ENCODE data around the gene MBOAT1. TPM values are rescaled to one million over a fixed set of nuclear protein-coding genes. Genes with fewer than 3 reads are reported as not detected.

The MBOAT1 gene
- total and polyA plus RNA-seq, 9 donors = 8.5 to 30.2 (median 12.7) TPM

DNA sequence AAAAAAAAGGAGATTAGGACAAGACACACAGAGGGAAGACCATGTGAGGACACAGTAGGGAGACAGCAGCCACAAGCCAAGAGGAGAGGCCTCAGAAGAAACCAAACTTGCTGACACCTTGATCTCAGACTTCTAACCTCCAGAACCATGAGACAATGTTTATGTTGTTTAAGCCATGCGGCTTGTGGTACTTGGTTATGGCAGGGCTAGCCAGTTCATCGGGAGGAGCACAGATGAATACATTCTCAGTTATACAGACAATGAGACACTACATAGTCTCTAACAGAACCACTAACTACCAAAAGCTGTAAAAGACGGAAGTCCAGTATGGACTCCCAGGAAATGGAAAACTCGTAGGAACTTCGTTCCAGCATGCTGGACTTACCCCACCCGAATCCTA, 116.8 kb downstream of the MBOAT1 start:
- TF ChIP-seq EP300 (IDR thresholded peaks at IDR 0.05) (no peak), POLR2A (IDR thresholded peaks at IDR 0.05) (no peak)
- TF ChIP-seq, protein P1, sequence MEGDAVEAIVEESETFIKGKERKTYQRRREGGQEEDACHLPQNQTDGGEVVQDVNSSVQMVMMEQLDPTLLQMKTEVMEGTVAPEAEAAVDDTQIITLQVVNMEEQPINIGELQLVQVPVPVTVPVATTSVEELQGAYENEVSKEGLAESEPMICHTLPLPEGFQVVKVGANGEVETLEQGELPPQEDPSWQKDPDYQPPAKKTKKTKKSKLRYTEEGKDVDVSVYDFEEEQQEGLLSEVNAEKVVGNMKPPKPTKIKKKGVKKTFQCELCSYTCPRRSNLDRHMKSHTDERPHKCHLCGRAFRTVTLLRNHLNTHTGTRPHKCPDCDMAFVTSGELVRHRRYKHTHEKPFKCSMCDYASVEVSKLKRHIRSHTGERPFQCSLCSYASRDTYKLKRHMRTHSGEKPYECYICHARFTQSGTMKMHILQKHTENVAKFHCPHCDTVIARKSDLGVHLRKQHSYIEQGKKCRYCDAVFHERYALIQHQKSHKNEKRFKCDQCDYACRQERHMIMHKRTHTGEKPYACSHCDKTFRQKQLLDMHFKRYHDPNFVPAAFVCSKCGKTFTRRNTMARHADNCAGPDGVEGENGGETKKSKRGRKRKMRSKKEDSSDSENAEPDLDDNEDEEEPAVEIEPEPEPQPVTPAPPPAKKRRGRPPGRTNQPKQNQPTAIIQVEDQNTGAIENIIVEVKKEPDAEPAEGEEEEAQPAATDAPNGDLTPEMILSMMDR (IDR thresholded peaks at IDR 0.05) = no peak
- H3K9me3 ChIP-seq = no peaks in the 10 kb centered on the region
- no peak overlapping the region for H3K27ac ChIP-seq
- no peak overlapping the region for H3K4me3 ChIP-seq
- no peak for DNase-seq
- 92 to 94% (median 94%) methylated on average over 6 of the region's 6 CpGs for WGBS, 3 donors
- intact Hi-C loops (cut with DNase I) = no loop called here
- H3K36me3 ChIP-seq = no peaks in the 10 kb centered on the region
- H3K4me1 ChIP-seq (ENCODE audit: insufficient read depth) = no peaks in the 10 kb centered on the region
- no peaks in the 10 kb centered on the region for H3K27me3 ChIP-seq

DNA sequence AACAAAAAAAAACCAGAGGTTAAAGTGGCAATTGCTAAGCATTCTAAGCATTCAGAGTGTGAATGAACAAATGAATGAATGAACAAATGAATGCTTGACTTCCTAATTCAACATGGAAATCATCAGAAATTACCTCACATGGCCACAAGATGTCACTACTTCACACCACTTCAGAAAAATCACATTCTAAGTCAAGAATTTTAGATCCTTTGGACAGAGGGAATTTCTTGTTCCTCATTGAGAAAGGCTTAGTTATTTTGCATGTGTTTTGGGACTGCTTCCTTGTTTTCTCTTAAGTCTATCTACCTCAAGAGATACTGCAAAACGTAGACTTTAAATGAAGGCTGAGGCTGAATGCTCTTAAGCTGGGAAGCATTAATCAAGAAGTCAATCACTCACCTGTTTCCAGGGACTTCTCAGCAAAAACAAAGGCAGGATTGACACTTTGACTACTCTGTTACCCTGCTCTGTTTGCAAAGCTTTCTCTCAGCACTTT, 120.2 kb downstream of the MBOAT1 start:
- 0 to 11% (median 2%) methylated on average over 1 of the region's 1 CpG for WGBS, 3 donors
- H3K4me1 ChIP-seq (ENCODE audit: insufficient read depth) = no peaks in the 10 kb centered on the region
- no peaks in the 10 kb centered on the region for H3K36me3 ChIP-seq
- H3K27ac ChIP-seq = no peak overlapping the region
- DNase-seq = no peak
- H3K4me3 ChIP-seq = no peak overlapping the region
- H3K9me3 ChIP-seq = no peaks in the 10 kb centered on the region
- TF ChIP-seq, protein P1 (IDR thresholded peaks at IDR 0.05) = peak; percentile 13 to 56 (median 41)
- TF ChIP-seq POLR2A (IDR thresholded peaks at IDR 0.05) (no peak), EP300 (IDR thresholded peaks at IDR 0.05) (no peak)
- intact Hi-C loops (cut with DNase I) = loop anchor here in 2 of 4 donors (5.0 kb wide), 1 partner anchor 435 kb away; no protein-coding TSS in a partner anchor
- H3K27me3 ChIP-seq = no peaks in the 10 kb centered on the region

DNA sequence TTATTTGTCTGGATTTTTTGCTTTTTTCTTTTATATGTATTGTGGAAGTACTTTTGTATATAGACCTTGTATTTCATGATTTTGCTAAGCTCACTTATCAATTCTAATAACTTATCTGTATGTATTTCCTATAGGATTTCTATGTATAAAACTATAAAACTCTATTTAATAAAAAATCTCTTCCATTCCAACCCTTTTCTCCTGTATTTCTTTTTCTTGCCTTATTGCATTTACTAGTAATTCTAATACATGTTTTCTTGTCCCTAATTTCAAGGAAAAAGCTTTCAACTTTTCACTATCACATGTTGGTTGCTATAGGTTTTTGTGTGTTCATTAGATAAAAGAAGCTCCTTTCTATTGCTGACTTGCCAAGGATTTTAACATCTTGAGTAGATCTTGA, 125.3 kb downstream of the MBOAT1 start:
- intact Hi-C loops (cut with DNase I) = no loop called here
- TF ChIP-seq POLR2A (IDR thresholded peaks at IDR 0.05) = no peak
- no peak for TF ChIP-seq EP300 (IDR thresholded peaks at IDR 0.05)
- TF ChIP-seq, protein P1 (IDR thresholded peaks at IDR 0.05) = no peak
- Histone ChIP-seq H3K27me3 (no peaks in the 10 kb centered on the region), H3K4me1 (ENCODE audit: insufficient read depth) (no peaks in the 10 kb centered on the region), H3K36me3 (no peaks in the 10 kb centered on the region), H3K4me3 (no peak overlapping the region), H3K27ac (no peak overlapping the region), H3K9me3 (no peaks in the 10 kb centered on the region)
- no peak for DNase-seq

DNA sequence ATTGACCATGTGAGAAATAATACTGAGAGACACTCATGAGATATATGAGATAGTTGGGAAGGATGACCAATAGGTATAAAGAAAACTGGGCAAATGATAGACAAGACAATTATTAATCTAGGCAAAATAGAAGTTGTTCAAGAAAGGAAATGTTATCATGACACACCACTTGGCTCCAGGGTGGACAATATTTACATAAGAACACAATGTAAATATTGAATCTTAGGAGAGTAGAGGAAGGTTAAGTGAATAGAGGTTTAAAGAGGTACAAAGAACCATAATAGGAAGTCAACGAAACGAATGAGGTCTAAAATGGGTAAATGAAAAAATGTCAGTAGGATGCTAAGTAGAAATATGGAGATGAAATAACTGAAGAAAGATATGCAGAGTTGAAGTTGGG, 126.5 kb downstream of the MBOAT1 start:
- H3K4me1 ChIP-seq (ENCODE audit: insufficient read depth) = no peaks in the 10 kb centered on the region

More for the DNA sequence above, 126.5 kb downstream of the MBOAT1 start:
- no peaks in the 10 kb centered on the region for H3K36me3 ChIP-seq
- WGBS, 3 donors = 92 to 96% (median 96%) methylated on average over 2 of the region's 2 CpGs
- no peaks in the 10 kb centered on the region for H3K27me3 ChIP-seq
- H3K4me3 ChIP-seq = no peak overlapping the region
- no peak overlapping the region for H3K27ac ChIP-seq
- DNase-seq = no peak
- intact Hi-C loops (cut with DNase I) = no loop called here
- TF ChIP-seq, protein P1 (IDR thresholded peaks at IDR 0.05) = no peak
- no peak for TF ChIP-seq POLR2A (IDR thresholded peaks at IDR 0.05)
- no peak for TF ChIP-seq EP300 (IDR thresholded peaks at IDR 0.05)
- H3K9me3 ChIP-seq = no peaks in the 10 kb centered on the region
